Ureter (tissue), 1 donor: ENCODE measurements around the gene SMIM45.

Source experiments
- DNase-seq: peaks from one replicate; pipeline ENCODE4 v3.0.0-alpha.2; 2020; ENCODE audit warnings: low spot score
- donor health status: DM: yes; HTN: yes; CAD: no.

The SMIM45 gene

GRCh38 chr22:41915786-41916493 lies 36.0 kb upstream of the SMIM45 start:
- no peak for DNase-seq

- DNase-seq = no peak
These were observed 35.1 kb upstream of the SMIM45 start for GRCh38 chr22:41916745-41917358.

- no peak for DNase-seq
These were observed 34.5 kb upstream of the SMIM45 start for GRCh38 chr22:41917375-41917902.

GRCh38 chr22:41917903-41918791 lies 33.8 kb upstream of the SMIM45 start:
- DNase-seq = peak; percentile 74

GRCh38 chr22:41919357-41920224 lies 32.4 kb upstream of the SMIM45 start:
- peak; percentile 66 for DNase-seq

- DNase-seq = no peak
These were observed 31.5 kb upstream of the SMIM45 start for GRCh38 chr22:41920271-41920976.

- DNase-seq = no peak
These were observed 29.6 kb upstream of the SMIM45 start for GRCh38 chr22:41922328-41922727.

- no peak for DNase-seq
These were observed 28.9 kb upstream of the SMIM45 start for GRCh38 chr22:41922940-41923594.

- DNase-seq = no peak
These were observed 28.2 kb upstream of the SMIM45 start for GRCh38 chr22:41923595-41924276.

- DNase-seq = peak; percentile 61
These were observed 26.0 kb upstream of the SMIM45 start for GRCh38 chr22:41925783-41926460.

GRCh38 chr22:41927813-41928212 lies 24.1 kb upstream of the SMIM45 start:
- DNase-seq = no peak

- no peak for DNase-seq
These were observed 23.1 kb upstream of the SMIM45 start for GRCh38 chr22:41928593-41929417.

GRCh38 chr22:41929418-41929810 lies 22.5 kb upstream of the SMIM45 start:
- DNase-seq = no peak

GRCh38 chr22:41931701-41932269 lies 20.2 kb upstream of the SMIM45 start:
- no peak for DNase-seq

GRCh38 chr22:41932353-41932752 lies 19.6 kb upstream of the SMIM45 start:
- DNase-seq = no peak

- no peak for DNase-seq
These were observed 18.4 kb upstream of the SMIM45 start for GRCh38 chr22:41933411-41934177.
